IMR-90 (cell line): ENCODE results near the gene IGF2R. TPM values are rescaled to one million over a fixed set of nuclear protein-coding genes. Genes with fewer than 3 reads are reported as not detected.

ENCODE experiments used
- ATAC-seq: fragments of 200-7000 bp; cut with Tn5 transposase; 2 replicates; pipeline ENCODE4 v1.9.1; 2020; ENCODE audit warnings: low read depth, mild to moderate bottlenecking, moderate library complexity
- BruUV-seq: library from RNA; stranded (reverse); fragments of 400-500 nt; replicated peaks from 2 replicates; lab custom pipeline; 2021; lab: Mats Ljungman, UMichigan
- CTCF ChIA-PET: fragments of 300-600 bp; formaldehyde crosslinking; extraction: SDS; loops from one replicate; lab custom pipeline; 2021; ENCODE audit warnings: antibody characterized with exemption; lab: Yijun Ruan, JAX
- POLR2A ChIA-PET: fragments of 300-600 bp; sonication (Branson Sonifier 250); formaldehyde crosslinking; loops from one replicate; lab custom pipeline; 2022; ENCODE audit warnings: antibody characterized with exemption; ENCODE audit not compliant: unreplicated experiment; lab: Charles Lee
- DNase-seq: peaks from one replicate; pipeline ENCODE4 v3.0.0; 2013
- H2AFZ ChIP-seq: replicated peaks from 2 replicates; pipeline ENCODE3; 2013; ENCODE audit warnings: low read length, mild to moderate bottlenecking; ENCODE audit not compliant: poor library complexity
- H2AK5ac ChIP-seq: 2 replicates; pipeline ENCODE4 v1.6.1; 2013; ENCODE audit warnings: low read depth, low read length, inconsistent platforms
- H2AK9ac ChIP-seq: replicated peaks from 2 replicates; pipeline ENCODE3; 2013; ENCODE audit warnings: mild to moderate bottlenecking, low read depth, low read length, moderate library complexity; ENCODE audit not compliant: poor library complexity
- H2BK120ac ChIP-seq: 2 replicates; pipeline ENCODE4 v1.6.1; 2013; ENCODE audit warnings: low read depth, low read length, inconsistent platforms
- H2BK15ac ChIP-seq: 3 replicates; pipeline ENCODE4 v1.6.1; 2013; ENCODE audit warnings: low read depth, low read length, inconsistent platforms
- H2BK20ac ChIP-seq: 2 replicates; pipeline ENCODE4 v1.6.1; 2013; ENCODE audit warnings: low read depth, mild to moderate bottlenecking, inconsistent platforms, low read length, moderate library complexity
- H2BK5ac ChIP-seq: 2 replicates; pipeline ENCODE4 v1.6.1; 2013; ENCODE audit warnings: mild to moderate bottlenecking, low read depth, low read length, inconsistent platforms; ENCODE audit not compliant: poor library complexity, severe bottlenecking
- H3K14ac ChIP-seq: replicated peaks from 2 replicates; pipeline ENCODE4 v1.6.1; 2013; ENCODE audit warnings: low read depth, low read length, inconsistent platforms
- H3K18ac ChIP-seq: 2 replicates; pipeline ENCODE4 v1.6.1; 2013; ENCODE audit warnings: low read depth, low read length, control low read depth
- H3K23ac ChIP-seq: 2 replicates; pipeline ENCODE4 v1.6.1; 2013; ENCODE audit warnings: low read depth, low read length, inconsistent platforms
- H3K27ac ChIP-seq: 2 replicates; pipeline ENCODE4 v1.5.1; 2013; ENCODE audit warnings: mild to moderate bottlenecking, control low read depth, low read length; ENCODE audit not compliant: insufficient read depth
- H3K27me3 ChIP-seq: 2 replicates; pipeline ENCODE4 v1.6.1; 2013; ENCODE audit warnings: low read length; ENCODE audit not compliant: control insufficient read depth, insufficient read depth
- H3K36me3 ChIP-seq: 2 replicates; pipeline ENCODE4 v1.6.1; 2013; ENCODE audit warnings: low read length, mixed read lengths; ENCODE audit not compliant: control insufficient read depth, insufficient read depth
- H3K4ac ChIP-seq: 2 replicates; pipeline ENCODE4 v1.6.1; 2013; ENCODE audit warnings: low read depth, low read length, inconsistent platforms
- H3K4me1 ChIP-seq: 2 replicates; pipeline ENCODE4 v1.6.1; 2013; ENCODE audit warnings: low read length, mixed read lengths; ENCODE audit not compliant: control insufficient read depth, insufficient read depth
- H3K4me2 ChIP-seq: 2 replicates; pipeline ENCODE4 v1.6.1; 2013; ENCODE audit warnings: low read depth, mild to moderate bottlenecking, control low read depth, low read length, moderate library complexity
- H3K4me3 ChIP-seq: 2 replicates; pipeline ENCODE4 v1.5.1; 2013; ENCODE audit warnings: low read depth, mild to moderate bottlenecking, control low read depth, low read length, moderate library complexity; ENCODE audit not compliant: insufficient read depth
- H3K56ac ChIP-seq: 2 replicates; pipeline ENCODE4 v1.6.1; 2013; ENCODE audit warnings: low read length, inconsistent platforms; ENCODE audit not compliant: insufficient read depth; ENCODE audit errors: extremely low read depth
- H3K79me1 ChIP-seq, 2 experiments: 2 replicates each; pipeline ENCODE4 v1.6.1; 2013; ENCODE audit warnings: low read length in 2 of 2, inconsistent platforms in 1 of 2, low read depth in 1 of 2
- H3K9ac ChIP-seq: 2 replicates; pipeline ENCODE4 v1.6.1; 2013; ENCODE audit warnings: low read depth, low read length, control low read depth
- H3K9me1 ChIP-seq: 2 replicates; pipeline ENCODE4 v1.6.1; 2013; ENCODE audit warnings: low read length, inconsistent platforms; ENCODE audit not compliant: insufficient read depth
- H3K9me3 ChIP-seq: 2 replicates; pipeline ENCODE4 v1.6.1; 2013; ENCODE audit warnings: low read length; ENCODE audit not compliant: control insufficient read depth, insufficient read depth
- H4K20me1 ChIP-seq: 2 replicates; pipeline ENCODE4 v1.6.1; 2013; ENCODE audit warnings: low read length, inconsistent platforms; ENCODE audit not compliant: insufficient read depth
- H4K5ac ChIP-seq: 2 replicates; pipeline ENCODE4 v1.6.1; 2013; ENCODE audit warnings: mild to moderate bottlenecking, low read depth, low read length, control low read depth
- H4K8ac ChIP-seq, 2 experiments: 2 replicates each; pipeline ENCODE4 v1.6.1; 2013; ENCODE audit warnings: low read depth in 2 of 2, low read length in 2 of 2, control low read depth in 1 of 2, inconsistent platforms in 1 of 2
- H4K91ac ChIP-seq: 2 replicates; pipeline ENCODE4 v1.6.1; 2013; ENCODE audit warnings: low read depth, low read length, inconsistent platforms; ENCODE audit not compliant: insufficient read depth
- BHLHE40 ChIP-seq: fragments of 150-350 bp; IDR thresholded peaks from 2 replicates; pipeline ENCODE4 v1.6.1; 2016; ENCODE audit warnings: mild to moderate bottlenecking, low read depth, low read length
- CEBPB ChIP-seq: IDR thresholded peaks from 2 replicates; pipeline ENCODE4 v1.6.1; 2012; ENCODE audit warnings: low read depth, low read length, improper control_type of control experiment
- CTCF ChIP-seq: conservative IDR thresholded peaks from 2 replicates; pipeline ENCODE4 v1.5.1; 2012; ENCODE audit warnings: mild to moderate bottlenecking, low read depth, low read length, improper control_type of control experiment
- FOS ChIP-seq: fragments of 150-350 bp; IDR thresholded peaks from 2 replicates; pipeline ENCODE4 v1.6.1; 2016; ENCODE audit warnings: low read depth, low read length
- MAFK ChIP-seq: IDR thresholded peaks from 2 replicates; pipeline ENCODE4 v1.6.1; 2012; ENCODE audit warnings: low read depth, low read length, improper control_type of control experiment
- NFE2L2 ChIP-seq: fragments of 150-350 bp; IDR thresholded peaks from 2 replicates; pipeline ENCODE4 v1.6.1; 2016; ENCODE audit warnings: low read depth, mild to moderate bottlenecking, low read length
- POLR2A ChIP-seq: IDR thresholded peaks from 2 replicates; pipeline ENCODE4 v1.6.1; 2012; ENCODE audit warnings: mild to moderate bottlenecking, low read depth, low read length
- RAD21 ChIP-seq: IDR thresholded peaks from 2 replicates; pipeline ENCODE4 v1.6.1; 2012; ENCODE audit warnings: low read length, improper control_type of control experiment
- RCOR1 ChIP-seq: IDR thresholded peaks from 2 replicates; pipeline ENCODE4 v1.6.1; 2012; ENCODE audit warnings: mild to moderate bottlenecking, low read length, improper control_type of control experiment; ENCODE audit not compliant: insufficient replicate concordance
- RFX5 ChIP-seq: IDR thresholded peaks from 2 replicates; pipeline ENCODE4 v1.8.0; 2012; ENCODE audit warnings: low read depth, mild to moderate bottlenecking, low read length, moderate library complexity
- USF2 ChIP-seq: fragments of 150-350 bp; IDR thresholded peaks from 2 replicates; pipeline ENCODE4 v1.6.1; 2017; ENCODE audit warnings: mild to moderate bottlenecking, antibody characterized with exemption, low read length, low read depth
- WGBS, 2 experiments: methylation state at CpG; one replicate each; pipeline versions ENCODE4 v1.1.5 to v1.1.7; 2013; ENCODE audit warnings: missing lambda C conversion rate in 2 of 2; ENCODE audit not compliant: insufficient read length in 1 of 2; ENCODE audit errors: extremely low coverage in 2 of 2; 5-methylcytosine and 5-hydroxymethylcytosine counted together
- dilution Hi-C: fragments of 300-500 bp; cut with HindIII; formaldehyde crosslinking; loops from one replicate; pipeline ENCODE4 v1.14.3; 2018; ENCODE audit warnings: low sequenced_read_pairs; ENCODE audit not compliant: unreplicated experiment
- in situ Hi-C: fragments of 300-500 bp; cut with MboI; formaldehyde crosslinking; loops from 3 replicates; pipeline ENCODE4 v1.14.3; 2019; ENCODE audit warnings: low sequenced_read_pairs, inconsistent platforms, mixed read lengths
- intact Hi-C: fragments of 100-400 bp; cut with micrococcal nuclease; formaldehyde crosslinking; loops from 2 replicates; pipeline ENCODE4 v1.10.0; 2022
- polyA plus RNA-seq, 3 experiments: library from polyadenylated mRNA; depleted of rRNA; stranded (reverse); fragments of >200 nt; gene quantifications; 2 replicates each; pipeline ENCODE4 v1.2.3, GENCODE V29; 2012; ENCODE audit warnings: low replicate concordance in 1 of 3
- total RNA-seq: library from RNA; depleted of rRNA; stranded (reverse); fragments of >200 nt; gene quantifications from 2 replicates; pipeline ENCODE4 v1.2.3, GENCODE V29; 2012

The IGF2R gene
- total and polyA plus RNA-seq, 2 of the 4 experiments (the other 2 are of a cell fraction): 33.2 to 41.4 TPM

GRCh38 chr6:159974932-159975331 is 6.0 kb downstream of the IGF2R start:
- Histone ChIP-seq H2BK5ac (no peak overlapping the region), H2AK9ac (no peak overlapping the region), H3K4ac (no peak overlapping the region), H2BK15ac (no peak overlapping the region), H3K4me3 (no peak overlapping the region), H3K4me2 (no peak overlapping the region), H3K23ac (no peak overlapping the region), H3K9ac (no peak overlapping the region), H4K20me1 (peaks cover 84% of the 10 kb centered on the region), H4K8ac (no peak overlapping the region), H2AK5ac (no peak overlapping the region), H3K36me3 (0 out of 2 replicates have a peak, but pooled peaks cover 1% of the 10 kb centered on the region), H2BK20ac (no peak overlapping the region), H3K14ac (no peak overlapping the region), H4K5ac (no peak overlapping the region), H3K56ac (no peak overlapping the region), H3K9me3 (no peaks in the 10 kb centered on the region), H3K79me1 (peaks cover 45 to 82% of the 10 kb centered on the region in 2 experiments), H3K18ac (no peak overlapping the region), H3K4me1 (peaks cover 23% of the 10 kb centered on the region), H3K27ac (no peak overlapping the region), H2AFZ (no peak overlapping the region), H4K91ac (no peak overlapping the region), H2BK120ac (no peak overlapping the region), H3K9me1 (peaks cover 27% of the 10 kb centered on the region), H3K27me3 (no peaks in the 10 kb centered on the region)
- no TSS peak for BruUV-seq
- in situ Hi-C loops (loop anchor here (25.0 kb wide), 1 partner anchor 288 kb away; the partner anchor contains the start of gene SOD2), dilution Hi-C loops (no loop called here), intact Hi-C loops (loop anchor here (5.0 kb wide), 1 partner anchor 32 kb away; no protein-coding TSS in a partner anchor)
- CTCF ChIA-PET: no interaction called here
- 50% methylated on average over 1 of the region's 7 CpGs; no CpG with 5 or more reads in 1 of the 2 experiments for WGBS, 2 experiments
- ATAC-seq (no peak), DNase-seq (no peak)
- no peak for TF ChIP-seq RAD21
- TF ChIP-seq CTCF: no peak
- no peak for TF ChIP-seq RFX5
- TF ChIP-seq MAFK: no peak
- TF ChIP-seq NFE2L2: no peak
- no peak for TF ChIP-seq POLR2A
- TF ChIP-seq RCOR1: no peak
- no peak for TF ChIP-seq USF2
- no peak for TF ChIP-seq FOS
- TF ChIP-seq BHLHE40: no peak
- no peak for TF ChIP-seq CEBPB
- POLR2A ChIA-PET: no interaction called here
